Measurements from ENCODE around the gene TSC2.

The TSC2 gene

GRCh38 chr16:2044541-2044940 lies 3.2 kb upstream of the TSC2 start:
- no peak for DNase-seq

DNA sequence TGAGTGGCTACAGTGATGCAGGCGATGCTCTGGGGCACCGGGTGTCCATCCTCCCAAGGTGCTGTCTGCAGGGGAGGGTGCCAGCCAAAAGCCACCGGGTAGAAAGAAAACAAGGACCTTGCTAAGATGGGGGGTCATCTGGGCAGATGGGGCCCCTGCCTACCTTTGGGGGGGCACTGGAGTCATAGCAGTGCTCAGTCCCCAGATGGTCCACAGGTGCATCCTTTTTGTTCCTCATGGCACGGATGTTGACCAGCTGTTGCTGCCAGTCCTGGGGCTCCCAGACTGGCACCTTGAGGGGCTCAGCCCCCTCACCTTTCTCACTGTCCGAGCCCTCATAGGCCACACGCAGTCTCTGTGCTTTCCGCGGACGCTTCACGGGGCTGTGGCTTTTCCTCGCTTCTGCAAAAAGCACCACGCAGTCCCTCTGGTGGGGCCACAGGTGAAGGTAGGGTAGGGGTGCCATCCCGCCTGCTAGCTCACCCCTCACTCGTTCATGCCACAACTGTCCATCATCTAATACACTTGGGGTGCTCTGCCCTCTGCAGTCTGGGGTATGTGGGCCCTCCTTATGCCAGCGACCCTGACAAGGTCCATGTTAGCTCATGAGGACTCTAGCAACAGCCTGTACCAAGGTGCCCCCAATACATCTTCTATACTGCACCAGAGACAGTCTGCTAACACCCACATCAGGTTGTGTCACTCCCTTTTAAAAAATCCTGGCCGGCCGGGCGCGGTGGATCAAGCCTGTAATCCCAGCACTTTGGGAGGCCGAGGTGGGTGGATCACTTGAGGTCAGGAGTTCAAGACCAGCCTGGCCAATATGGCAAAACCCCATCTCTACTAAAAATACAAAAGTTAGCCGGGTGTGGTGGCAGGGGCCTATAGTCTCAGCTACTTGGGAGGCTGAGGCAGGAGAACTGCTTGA lies 1.6 kb upstream of the TSC2 start:
- no peak for DNase-seq

DNA sequence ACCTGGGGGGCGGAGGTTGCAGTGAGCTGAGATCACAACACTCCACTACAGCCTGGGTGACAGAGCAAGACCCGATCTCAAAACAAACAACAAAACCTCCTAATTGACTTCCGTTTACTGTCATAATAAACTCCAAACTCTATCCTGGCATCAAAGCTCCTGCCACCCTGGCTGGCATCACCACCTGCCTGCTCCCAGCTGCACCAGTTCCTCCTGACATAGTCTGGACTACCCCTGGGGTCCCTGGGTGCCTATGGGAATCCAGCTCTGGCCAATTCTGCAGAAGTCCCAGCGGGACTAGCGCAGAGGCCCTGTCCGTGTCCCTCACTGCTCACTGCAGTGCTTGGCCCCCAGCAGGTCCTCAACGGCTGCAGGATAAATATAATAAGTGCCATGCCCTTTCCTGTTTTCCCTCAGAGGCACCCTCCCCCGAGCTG lies 874 bp upstream of the TSC2 start:
- no peak for DNase-seq

GRCh38 chr16:2048116-2048543 lies 345 bp downstream of the TSC2 start:
- no peak for DNase-seq

DNA sequence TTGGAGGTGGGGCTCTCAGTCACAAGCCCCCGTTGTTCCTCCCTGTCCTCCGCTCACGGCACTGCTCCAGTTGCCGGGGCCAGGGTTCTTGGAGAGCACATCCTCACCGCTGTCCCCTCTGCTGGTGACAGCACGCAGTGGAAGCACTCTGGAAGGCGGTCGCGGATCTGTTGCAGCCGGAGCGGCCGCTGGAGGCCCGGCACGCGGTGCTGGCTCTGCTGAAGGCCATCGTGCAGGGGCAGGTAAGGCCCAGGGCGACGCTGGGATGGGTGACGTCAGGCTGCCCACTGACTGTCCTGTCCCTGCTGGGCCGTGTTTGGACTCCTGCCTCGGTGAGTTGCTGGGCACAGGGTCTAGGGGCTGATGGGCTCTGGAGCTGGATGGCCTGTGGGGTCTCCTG lies 5.4 kb downstream of the TSC2 start:
- no peak for DNase-seq

GRCh38 chr16:2053897-2054296 lies 6.1 kb downstream of the TSC2 start:
- DNase-seq: no peak

GRCh38 chr16:2054543-2055245 lies 6.9 kb downstream of the TSC2 start:
- no peak for DNase-seq

DNA sequence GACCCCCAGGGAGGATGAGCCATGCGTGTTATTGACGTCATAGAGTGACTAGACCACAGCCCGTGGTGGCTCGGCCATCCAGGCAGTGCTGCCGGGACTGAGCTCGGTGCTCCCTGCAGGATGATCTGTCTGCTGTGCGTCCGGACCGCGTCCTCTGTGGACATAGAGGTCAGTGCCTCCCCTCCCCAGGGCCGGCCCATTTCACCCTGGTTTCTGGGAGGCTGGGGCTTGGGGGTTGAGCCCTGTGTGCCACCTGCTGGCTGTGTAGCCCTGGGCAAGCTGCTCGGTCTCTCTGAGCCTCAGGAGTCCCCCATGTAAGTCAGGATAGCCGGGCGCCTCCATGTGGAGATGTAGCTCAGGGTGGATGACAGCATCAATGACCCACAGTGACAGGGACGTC lies 8.3 kb downstream of the TSC2 start:
- no peak for DNase-seq

DNA sequence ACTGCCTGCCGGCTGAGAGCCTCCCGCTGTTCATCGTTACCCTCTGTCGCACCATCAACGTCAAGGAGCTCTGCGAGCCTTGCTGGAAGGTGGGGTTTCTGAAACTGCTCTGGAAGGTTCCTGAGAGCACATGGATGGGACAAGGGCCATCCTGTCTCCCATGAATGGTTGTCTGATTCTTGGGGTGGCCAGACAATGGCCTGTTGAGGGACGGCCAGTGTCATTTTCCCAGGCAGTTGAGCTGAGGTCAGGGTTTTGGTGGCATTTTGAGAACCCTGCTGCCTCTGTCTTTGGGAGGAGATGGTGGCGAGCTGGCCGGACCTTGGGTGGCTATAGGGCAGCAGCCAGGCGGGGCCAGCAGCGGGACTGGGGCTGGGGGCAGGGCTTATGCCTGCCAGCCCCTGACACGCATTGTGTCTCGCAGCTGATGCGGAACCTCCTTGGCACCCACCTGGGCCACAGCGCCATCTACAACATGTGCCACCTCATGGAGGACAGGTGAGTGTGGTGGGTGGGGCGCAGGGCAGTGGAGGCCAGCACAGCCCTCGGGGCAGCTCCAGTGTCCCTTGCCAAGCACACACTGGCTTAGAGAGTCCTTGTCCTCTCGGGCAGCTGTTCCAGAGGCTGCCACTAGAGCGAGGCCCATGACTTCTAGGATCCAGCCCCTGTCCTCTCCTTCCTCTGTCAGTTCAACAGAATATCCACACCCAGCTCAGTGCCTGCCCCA lies 9.1 kb downstream of the TSC2 start:
- no peak for DNase-seq

GRCh38 chr16:2057438-2057837 lies 9.7 kb downstream of the TSC2 start:
- DNase-seq: no peak

- DNase-seq: no peak
These were observed 10.6 kb downstream of the TSC2 start for GRCh38 chr16:2058420-2058819.

DNA sequence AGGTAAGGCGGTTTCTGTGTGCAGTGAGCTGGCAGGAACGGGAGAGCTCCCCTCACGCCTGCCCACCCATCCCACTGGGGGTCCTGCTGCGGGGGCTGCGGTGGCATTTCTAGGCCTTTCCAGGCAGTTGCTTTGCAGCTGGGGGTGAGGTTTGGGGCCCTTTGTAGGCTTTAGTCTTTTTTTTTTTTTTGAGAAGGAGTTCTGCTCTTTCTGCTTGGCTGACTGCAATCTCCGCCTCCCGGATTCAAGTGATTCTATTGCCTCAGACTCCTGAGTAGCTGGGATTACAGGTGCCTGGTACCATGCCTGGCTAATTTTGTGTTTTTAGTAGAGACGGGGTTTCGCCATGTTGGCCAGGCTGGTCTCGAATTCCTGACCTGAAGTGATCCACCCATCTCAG lies 11.1 kb downstream of the TSC2 start:
- no peak for DNase-seq

DNA sequence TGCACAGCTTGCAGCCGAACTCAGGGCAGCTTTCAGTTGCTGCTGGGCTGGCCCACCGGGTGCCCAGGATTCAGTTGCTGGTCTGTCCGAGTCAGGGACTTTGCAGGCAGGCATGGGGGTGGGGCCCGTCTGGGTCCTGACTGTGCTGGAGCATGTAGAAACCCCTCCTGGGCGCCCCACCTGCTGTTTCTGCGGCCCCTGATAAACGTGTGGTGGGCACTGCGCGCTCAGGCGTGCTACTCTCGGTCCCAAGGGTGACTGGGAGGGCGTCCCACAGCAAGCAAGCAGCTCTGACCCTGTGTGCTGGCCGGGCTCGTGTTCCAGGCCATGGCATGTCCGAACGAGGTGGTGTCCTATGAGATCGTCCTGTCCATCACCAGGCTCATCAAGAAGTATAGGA lies 12.6 kb downstream of the TSC2 start:
- DNase-seq: no peak

GRCh38 chr16:2061023-2061422 lies 13.2 kb downstream of the TSC2 start:
- DNase-seq: no peak

GRCh38 chr16:2061526-2061925 lies 13.7 kb downstream of the TSC2 start:
- no peak for DNase-seq

DNA sequence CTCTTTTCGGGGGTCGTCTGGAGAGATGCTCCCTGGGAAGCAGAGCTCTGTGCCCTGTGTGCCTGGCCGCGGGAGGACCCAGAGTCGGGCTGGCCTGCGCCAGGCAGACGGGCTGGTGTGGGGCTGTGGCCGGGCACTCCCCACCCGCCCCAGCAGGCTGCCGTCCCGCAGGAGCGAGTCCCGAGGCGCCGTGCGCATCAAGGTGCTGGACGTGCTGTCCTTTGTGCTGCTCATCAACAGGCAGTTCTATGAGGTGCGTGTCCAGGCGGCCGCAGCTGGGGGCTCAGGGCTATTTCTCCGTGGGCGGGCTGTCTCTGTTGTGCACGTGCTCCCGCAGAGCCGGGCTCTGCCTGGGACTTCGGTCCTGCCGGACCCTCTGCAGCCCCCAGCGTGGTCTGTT lies 15.0 kb downstream of the TSC2 start:
- no peak for DNase-seq

DNA sequence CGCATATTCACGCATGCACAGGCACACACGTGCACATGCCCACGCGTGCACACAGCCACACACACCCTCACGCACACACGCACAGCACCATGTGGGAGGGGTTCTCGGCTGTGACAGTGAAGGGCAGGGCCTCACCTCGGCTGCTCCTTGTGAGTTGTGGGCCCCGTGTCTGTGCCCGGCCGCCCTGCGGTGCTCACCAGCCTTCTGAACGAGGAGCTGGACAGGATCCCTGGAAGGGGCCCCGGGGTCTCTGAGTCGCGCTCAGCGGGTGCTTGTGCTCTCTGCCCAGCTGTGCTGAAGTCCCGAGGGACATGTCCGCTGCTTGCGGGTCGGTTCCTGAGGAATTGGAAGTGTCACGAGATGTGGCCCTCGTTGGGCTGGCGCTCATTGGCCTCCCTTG lies 16.1 kb downstream of the TSC2 start:
- no peak for DNase-seq

- DNase-seq: no peak
These were observed 16.7 kb downstream of the TSC2 start for GRCh38 chr16:2064368-2064945.

GRCh38 chr16:2066139-2066538 lies 18.4 kb downstream of the TSC2 start:
- DNase-seq: no peak

DNA sequence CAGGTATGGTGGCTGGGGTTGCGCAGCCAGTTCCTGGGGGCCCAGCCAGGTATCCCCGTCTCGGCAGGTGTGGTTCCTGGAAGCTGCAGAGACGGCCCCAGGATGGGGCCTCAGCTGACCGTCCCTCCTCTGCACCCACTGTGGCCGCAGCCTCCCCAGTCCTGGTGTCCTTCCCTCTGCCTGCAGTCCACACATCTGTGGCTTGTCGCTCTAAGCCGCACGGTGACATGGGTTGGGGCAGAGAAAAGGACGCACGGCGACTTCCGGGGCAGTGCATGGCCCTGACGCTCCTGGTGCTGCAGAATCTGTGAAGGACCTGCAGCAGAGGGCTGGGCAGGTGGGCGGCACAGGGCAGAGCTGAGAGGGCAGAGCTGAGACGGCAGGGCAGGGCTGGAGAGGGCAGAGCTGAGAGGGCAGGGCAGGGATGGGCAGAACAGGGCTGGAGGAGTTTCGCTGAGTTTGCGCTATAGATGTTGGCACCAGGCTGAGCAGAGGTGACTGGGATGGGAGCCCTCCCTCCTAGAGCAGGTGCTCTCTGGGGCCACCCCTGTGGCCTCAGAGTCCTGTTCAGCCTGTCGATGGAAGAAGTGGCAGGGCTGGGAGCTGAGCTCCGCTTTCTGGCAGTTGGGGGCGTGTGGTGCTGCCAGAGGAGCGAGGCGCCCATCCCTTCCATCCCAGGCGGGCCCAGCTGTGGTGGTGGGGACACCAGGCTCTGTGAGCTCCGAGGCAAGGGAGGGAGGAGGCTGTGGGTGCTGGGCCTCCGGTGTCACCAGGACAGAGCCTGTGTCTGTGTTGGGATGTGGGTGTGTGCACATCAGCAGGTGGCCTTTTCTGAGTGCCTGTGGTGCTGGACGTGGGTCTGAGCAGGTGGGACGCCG lies 23.0 kb downstream of the TSC2 start:
- DNase-seq: no peak

- no peak for DNase-seq
These were observed 23.8 kb downstream of the TSC2 start for GRCh38 chr16:2071454-2072202.
